ENCODE data around the gene GRIN2D. TPM values are rescaled to one million over a fixed set of nuclear protein-coding genes. Genes with fewer than 3 reads are reported as not detected.

The GRIN2D gene
- total RNA-seq, 1 donor from 2014 or later = 0.34 TPM

- Mint-ChIP-seq H3K27me3 (peaks cover 50% of the 10 kb centered on the region), H3K4me1 (ENCODE audit: low read depth) (peaks cover 5% of the 10 kb centered on the region), H3K4me3 (ENCODE audit: low read depth) (peak overlapping the region; percentile 35), H3K27ac (no peak overlapping the region), H3K9me3 (ENCODE audit: low read depth) (peaks cover 2% of the 10 kb centered on the region), H3K36me3 (ENCODE audit: insufficient read depth) (no peaks in the 10 kb centered on the region)
- DNase-seq (ENCODE audit: low spot score, unreplicated experiment) = peak; percentile 51
- no peak for TF ChIP-seq CTCF (IDR thresholded peaks at IDR 0.05; ENCODE audit: unreplicated experiment)
Measured at GRCh38 chr19:48398375-48399235, 5.1 kb downstream of the GRIN2D start.

GRCh38 chr19:48400018-48400742 is 6.7 kb downstream of the GRIN2D start:
- Mint-ChIP-seq H3K27me3 (peaks cover 37% of the 10 kb centered on the region), H3K36me3 (ENCODE audit: insufficient read depth) (no peaks in the 10 kb centered on the region), H3K27ac (peak overlapping the region; percentile 60), H3K4me1 (ENCODE audit: low read depth) (peaks cover 2% of the 10 kb centered on the region), H3K4me3 (ENCODE audit: low read depth) (peak overlapping the region; percentile 60), H3K9me3 (ENCODE audit: low read depth) (peaks cover 2% of the 10 kb centered on the region)
- DNase-seq (ENCODE audit: low spot score, unreplicated experiment) = no peak
- TF ChIP-seq CTCF (IDR thresholded peaks at IDR 0.05; ENCODE audit: unreplicated experiment) = no peak

- Mint-ChIP-seq H3K9me3 (ENCODE audit: low read depth) (peaks cover 2% of the 10 kb centered on the region), H3K4me3 (ENCODE audit: low read depth) (no peak overlapping the region), H3K36me3 (ENCODE audit: insufficient read depth) (no peaks in the 10 kb centered on the region), H3K4me1 (ENCODE audit: low read depth) (peaks cover 4% of the 10 kb centered on the region), H3K27me3 (peaks cover 31% of the 10 kb centered on the region), H3K27ac (no peak overlapping the region)
- DNase-seq (ENCODE audit: low spot score, unreplicated experiment) = no peak
- TF ChIP-seq CTCF (IDR thresholded peaks at IDR 0.05; ENCODE audit: unreplicated experiment) = no peak
Measured at GRCh38 chr19:48401287-48401686, 7.8 kb downstream of the GRIN2D start.

GRCh38 chr19:48403606-48404005 is 10.1 kb downstream of the GRIN2D start:
- no peak overlapping the region for H3K4me3 Mint-ChIP-seq (ENCODE audit: low read depth)
- H3K4me1 Mint-ChIP-seq (ENCODE audit: low read depth) = peaks cover 11% of the 10 kb centered on the region
- peaks cover 2% of the 10 kb centered on the region for H3K9me3 Mint-ChIP-seq (ENCODE audit: low read depth)
- H3K36me3 Mint-ChIP-seq (ENCODE audit: insufficient read depth) = no peaks in the 10 kb centered on the region
- DNase-seq (ENCODE audit: low spot score, unreplicated experiment) = no peak
- no peak for TF ChIP-seq CTCF (IDR thresholded peaks at IDR 0.05; ENCODE audit: unreplicated experiment)
- H3K27me3 Mint-ChIP-seq = peaks cover 15% of the 10 kb centered on the region
- peak overlapping the region; percentile 34 for H3K27ac Mint-ChIP-seq

GRCh38 chr19:48405010-48405659 is 11.7 kb downstream of the GRIN2D start:
- H3K36me3 Mint-ChIP-seq (ENCODE audit: insufficient read depth) = no peaks in the 10 kb centered on the region
- H3K4me1 Mint-ChIP-seq (ENCODE audit: low read depth) = peaks cover 11% of the 10 kb centered on the region
- no peak overlapping the region for H3K27ac Mint-ChIP-seq
- DNase-seq (ENCODE audit: low spot score, unreplicated experiment) = no peak
- TF ChIP-seq CTCF (IDR thresholded peaks at IDR 0.05; ENCODE audit: unreplicated experiment) = no peak
- H3K9me3 Mint-ChIP-seq (ENCODE audit: low read depth) = no peaks in the 10 kb centered on the region
- H3K4me3 Mint-ChIP-seq (ENCODE audit: low read depth) = no peak overlapping the region
- peaks cover 7% of the 10 kb centered on the region for H3K27me3 Mint-ChIP-seq

Measured in progenitor cell of endocrine pancreas (in vitro differentiated cells).